EH (cell line): ENCODE measurements around the gene PRMT7.

Experiments
- DNase-seq: peaks from one replicate; pipeline ENCODE4 v3.0.0-alpha.2; 2015; ENCODE audit warnings: low read depth

The PRMT7 gene

GRCh38 chr16:68306633-68307032, 4.2 kb upstream of the PRMT7 start:
- DNase-seq = no peak

- no peak for DNase-seq
Observed at GRCh38 chr16:68309799-68310198, 1.0 kb upstream of the PRMT7 start.

GRCh38 chr16:68310437-68310773, 414 bp upstream of the PRMT7 start:
- DNase-seq = no peak

GRCh38 chr16:68313116-68313515, 2.3 kb downstream of the PRMT7 start:
- no peak for DNase-seq

GRCh38 chr16:68319185-68319908, 8.5 kb downstream of the PRMT7 start:
- no peak for DNase-seq

- DNase-seq = no peak
Observed at GRCh38 chr16:68324336-68324735, 13.5 kb downstream of the PRMT7 start.

GRCh38 chr16:68324780-68325357, 14.1 kb downstream of the PRMT7 start:
- DNase-seq = no peak

- peak; percentile 83 for DNase-seq
Observed at GRCh38 chr16:68328151-68328859, 17.5 kb downstream of the PRMT7 start.

GRCh38 chr16:68328860-68329390, 18.1 kb downstream of the PRMT7 start:
- no peak for DNase-seq

GRCh38 chr16:68331879-68332410, 21.1 kb downstream of the PRMT7 start:
- DNase-seq = peak; percentile 64

GRCh38 chr16:68332411-68333121, 21.7 kb downstream of the PRMT7 start:
- DNase-seq = peak; percentile 4

GRCh38 chr16:68335175-68335574, 24.4 kb downstream of the PRMT7 start:
- peak; percentile 32 for DNase-seq

GRCh38 chr16:68338326-68339119, 27.7 kb downstream of the PRMT7 start:
- no peak for DNase-seq

- DNase-seq = no peak
Observed at GRCh38 chr16:68339214-68339613, 28.4 kb downstream of the PRMT7 start.

- no peak for DNase-seq
Observed at GRCh38 chr16:68342620-68343019, 31.8 kb downstream of the PRMT7 start.

GRCh38 chr16:68343137-68343536, 32.3 kb downstream of the PRMT7 start:
- DNase-seq = no peak

GRCh38 chr16:68344252-68344651, 33.4 kb downstream of the PRMT7 start:
- no peak for DNase-seq

GRCh38 chr16:68345351-68345810, 34.6 kb downstream of the PRMT7 start:
- DNase-seq = no peak

GRCh38 chr16:68345958-68346635, 35.3 kb downstream of the PRMT7 start:
- DNase-seq = no peak

GRCh38 chr16:68346892-68347480, 36.2 kb downstream of the PRMT7 start:
- no peak for DNase-seq
